H1 (cell line): ENCODE measurements around the gene WDR43. TPM values are rescaled to one million over a fixed set of nuclear protein-coding genes. Genes with fewer than 3 reads are reported as not detected.

Experiments
- CTCF ChIA-PET: fragments of 300-600 bp; sonication (Branson Sonifier 250); formaldehyde crosslinking; loops from one replicate; lab custom pipeline; 2021; ENCODE audit not compliant: partially characterized antibody; lab: Charles Lee
- POLR2A ChIA-PET: fragments of 300-600 bp; sonication (Branson Sonifier 250); formaldehyde crosslinking; loops from one replicate; lab custom pipeline; 2021; ENCODE audit warnings: inconsistent platforms; ENCODE audit not compliant: partially characterized antibody; lab: Charles Lee
- DNase-seq, 2 experiments: peaks; one replicate each; pipeline versions ENCODE4 v3.0.0 to v3.0.0-alpha.2; 2010 to 2022; ENCODE audit warnings: low spot score in 2 of 2, low read depth in 1 of 2, mixed read lengths in 1 of 2
- FAIRE-seq: peaks from 2 replicates; lab custom pipeline; 2011; peaks lifted over from hg19 to GRCh38; lab: Jason Lieb, UNC
- H2AFZ ChIP-seq: 2 replicates; pipeline ENCODE4 v1.8.1; 2012; ENCODE audit warnings: low read length, inconsistent platforms
- H2AK5ac ChIP-seq: 2 replicates; pipeline ENCODE4 v1.6.1; 2013; ENCODE audit warnings: low read depth, low read length
- H2BK120ac ChIP-seq: replicated peaks from 2 replicates; pipeline ENCODE3; 2013; ENCODE audit warnings: low read depth, low read length, inconsistent platforms
- H2BK12ac ChIP-seq: 2 replicates; pipeline ENCODE4 v1.6.1; 2013; ENCODE audit warnings: low read depth, low read length
- H2BK15ac ChIP-seq: 2 replicates; pipeline ENCODE4 v1.6.1; 2013; ENCODE audit warnings: low read length
- H2BK20ac ChIP-seq: 2 replicates; pipeline ENCODE4 v1.6.1; 2013; ENCODE audit warnings: low read length
- H2BK5ac ChIP-seq: 2 replicates; pipeline ENCODE4 v1.6.1; 2013; ENCODE audit warnings: low read depth, low read length
- H3K14ac ChIP-seq: 2 replicates; pipeline ENCODE4 v1.6.1; 2013; ENCODE audit warnings: inconsistent platforms; ENCODE audit not compliant: insufficient read length
- H3K18ac ChIP-seq: 2 replicates; pipeline ENCODE4 v1.6.1; 2013; ENCODE audit warnings: low read length; ENCODE audit errors: extremely low read depth
- H3K23ac ChIP-seq: 2 replicates; pipeline ENCODE4 v1.6.1; 2013; ENCODE audit warnings: inconsistent platforms; ENCODE audit not compliant: insufficient read length
- H3K23me2 ChIP-seq: 2 replicates; pipeline ENCODE4 v1.6.1; 2013; ENCODE audit warnings: low read depth, low read length
- H3K27ac ChIP-seq: 2 replicates; pipeline ENCODE4 v1.6.1; 2011; ENCODE audit warnings: low read depth, low read length, inconsistent platforms
- H3K27me3 ChIP-seq, 4 experiments: replicated peaks in 1 of 4; 1 replicate in 1 of 4; 2 replicates in 3 of 4; pipeline versions ENCODE4 v1.6.1 to v1.8.1; 2011 to 2013; ENCODE audit warnings: low read length in 3 of 4, mild to moderate bottlenecking in 3 of 4, inconsistent platforms in 2 of 4, mixed read lengths in 2 of 4, moderate library complexity in 1 of 4; ENCODE audit not compliant: control insufficient read depth in 3 of 4, insufficient read depth in 3 of 4; ENCODE audit errors: extremely low read depth in 1 of 4
- H3K36me3 ChIP-seq, 4 experiments: 2 replicates each; pipeline versions ENCODE4 v1.6.1 to v1.8.1; 2011 to 2013; ENCODE audit warnings: mild to moderate bottlenecking in 4 of 4, low read length in 3 of 4, moderate library complexity in 2 of 4, control low read depth in 1 of 4, inconsistent platforms in 1 of 4; ENCODE audit not compliant: insufficient read depth in 4 of 4, control insufficient read depth in 2 of 4
- H3K4ac ChIP-seq: replicated peaks from 2 replicates; pipeline ENCODE3; 2013; ENCODE audit warnings: low read length, low read depth, mixed read lengths, inconsistent platforms; ENCODE audit not compliant: insufficient read length
- H3K4me1 ChIP-seq, 4 experiments: replicated peaks in 1 of 4; 1 replicate in 1 of 4; 2 replicates in 3 of 4; pipeline versions ENCODE4 v1.6.1 to v1.8.1; 2011 to 2013; ENCODE audit warnings: low read length in 3 of 4, inconsistent platforms in 2 of 4, mixed read lengths in 1 of 4; ENCODE audit not compliant: insufficient read depth in 4 of 4, control insufficient read depth in 3 of 4
- H3K4me2 ChIP-seq, 2 experiments: 2 replicates each; pipeline versions ENCODE4 v1.6.1 to v1.8.1; 2011 to 2013; ENCODE audit warnings: low read depth in 2 of 2, low read length in 2 of 2, control low read depth in 1 of 2, inconsistent platforms in 1 of 2, mild to moderate bottlenecking in 1 of 2; ENCODE audit not compliant: insufficient read depth in 1 of 2
- H3K4me3 ChIP-seq, 4 experiments: fragments of 200-600, 300-600 bp in 1 of 4; sonication (generic), shearing (Covaris generic), sonication (Bioruptor Twin) in 1 of 4; 2 replicates each; pipeline versions ENCODE4 v1.5.1 to v1.8.1; 2011 to 2016; ENCODE audit warnings: low read length in 4 of 4, low read depth in 3 of 4, control low read depth in 2 of 4, inconsistent platforms in 2 of 4, mild to moderate bottlenecking in 2 of 4, mixed read lengths in 1 of 4, moderate library complexity in 1 of 4; ENCODE audit not compliant: insufficient read depth in 2 of 4; ENCODE audit errors: extremely low read depth in 1 of 4
- H3K56ac ChIP-seq: replicated peaks from 2 replicates; pipeline ENCODE3; 2013; ENCODE audit warnings: low read depth, mild to moderate bottlenecking, mixed read lengths, low read length, inconsistent platforms; ENCODE audit not compliant: insufficient read length
- H3K79me1 ChIP-seq: 2 replicates; pipeline ENCODE4 v1.6.1; 2013; ENCODE audit warnings: low read depth, low read length, control low read depth
- H3K79me2 ChIP-seq, 2 experiments: 2 replicates each; pipeline versions ENCODE4 v1.6.1 to v1.8.1; 2012 to 2013; ENCODE audit warnings: low read length in 2 of 2, mild to moderate bottlenecking in 2 of 2, inconsistent platforms in 1 of 2; ENCODE audit not compliant: insufficient read depth in 2 of 2, control insufficient read depth in 1 of 2
- H3K9ac ChIP-seq, 4 experiments: replicated peaks in 1 of 4; 1 replicate in 1 of 4; 2 replicates in 3 of 4; pipeline versions ENCODE4 v1.6.1 to v1.8.1; 2011 to 2013; ENCODE audit warnings: low read depth in 3 of 4, low read length in 3 of 4, control low read depth in 2 of 4, mild to moderate bottlenecking in 2 of 4, moderate library complexity in 2 of 4, inconsistent platforms in 1 of 4; ENCODE audit errors: extremely low read depth in 1 of 4
- H3K9me3 ChIP-seq, 2 experiments: 2 replicates each; pipeline versions ENCODE4 v1.6.1 to v1.8.1; 2012 to 2013; ENCODE audit warnings: mild to moderate bottlenecking in 2 of 2, moderate library complexity in 2 of 2, control low read depth in 1 of 2, inconsistent platforms in 1 of 2, low read depth in 1 of 2, low read length in 1 of 2, mixed read lengths in 1 of 2; ENCODE audit not compliant: insufficient read depth in 2 of 2
- H4K20me1 ChIP-seq, 2 experiments: replicated peaks in 1 of 2; 2 replicates each; pipeline versions ENCODE3 to v1.8.1; 2011 to 2013; ENCODE audit warnings: inconsistent platforms in 2 of 2, low read length in 2 of 2, mild to moderate bottlenecking in 1 of 2; ENCODE audit not compliant: insufficient read depth in 2 of 2, control insufficient read depth in 1 of 2
- H4K5ac ChIP-seq: 2 replicates; pipeline ENCODE4 v1.6.1; 2013; ENCODE audit warnings: low read length, low read depth, mixed read lengths, inconsistent platforms; ENCODE audit not compliant: insufficient read length
- H4K8ac ChIP-seq: 2 replicates; pipeline ENCODE4 v1.8.0; 2013; ENCODE audit warnings: mild to moderate bottlenecking, moderate library complexity, low read length, inconsistent platforms; ENCODE audit not compliant: insufficient read depth; ENCODE audit errors: extremely low read depth
- H4K91ac ChIP-seq: replicated peaks from 2 replicates; pipeline ENCODE3; 2013; ENCODE audit warnings: low read length, mixed read lengths, inconsistent platforms; ENCODE audit not compliant: insufficient read length
- EZH2 ChIP-seq: fragments of 200-600 bp; sonication (generic); IDR thresholded peaks from 2 replicates; pipeline ENCODE4 v1.7.1; 2012; ENCODE audit warnings: low read depth, mild to moderate bottlenecking, moderate library complexity, low read length, inconsistent platforms; ENCODE audit not compliant: severe bottlenecking
- POU5F1 ChIP-seq: IDR thresholded peaks from 2 replicates; pipeline ENCODE4 v1.6.1; 2011; ENCODE audit warnings: low read depth, mild to moderate bottlenecking, low read length, moderate library complexity
- TBP ChIP-seq: IDR thresholded peaks from 2 replicates; pipeline ENCODE4 v1.6.1; 2011; ENCODE audit warnings: low read depth, low read length, improper control_type of control experiment
- TEAD4 ChIP-seq: IDR thresholded peaks from 2 replicates; pipeline ENCODE4 v1.6.1; 2012; ENCODE audit warnings: low read depth, low read length, inconsistent platforms, mixed read lengths
- WGBS, 2 experiments: shearing (Covaris generic) in 1 of 2; methylation state at CpG; one replicate each; pipeline versions ENCODE4 v1.1.6 to v1.1.7; 2013 to 2015; ENCODE audit warnings: low lambda C conversion rate in 2 of 2, mixed read lengths in 2 of 2, inconsistent platforms in 1 of 2, low coverage in 1 of 2, missing lambda C conversion rate in 1 of 2; ENCODE audit not compliant: insufficient replicate concordance in 2 of 2, insufficient coverage in 1 of 2, insufficient read length in 1 of 2; ENCODE audit errors: extremely low coverage in 1 of 2, missing lambda C conversion rate in 1 of 2; 5-methylcytosine and 5-hydroxymethylcytosine counted together
- polyA plus RNA-seq, 7 experiments: library from polyadenylated mRNA; depleted of rRNA in 3 of 7; stranded (reverse) in 5 of 7; unstranded in 2 of 7; fragments of >200 nt in 5 of 7; fragments of 200-250 nt in 2 of 7; gene quantifications; 1 replicate in 5 of 7; 2 replicates in 1 of 7; 4 replicates in 1 of 7; pipeline versions ENCODE4 v1.2.1 to v1.2.3, GENCODE V29; 2011 to 2013; ENCODE audit warnings: missing spikeins in 2 of 7, mixed read lengths in 2 of 7
- total RNA-seq: library from RNA; stranded (reverse); fragmentation: NEBNext Ultra II Directional; extraction: Animal tissue kit (Norgen Biotek cat#: 25700); gene quantifications from 2 replicates; pipeline ENCODE4 v1.2.1, GENCODE V29; 2021
- TF ChIP-seq, protein P1 (sequence below): IDR thresholded peaks from 2 replicates; pipeline ENCODE4 v1.6.1; 2012; ENCODE audit warnings: inconsistent platforms
- TF ChIP-seq, protein P2 (sequence below): IDR thresholded peaks from 2 replicates; pipeline ENCODE4 v1.6.1; 2012; ENCODE audit warnings: inconsistent platforms

Gene WDR43
- total and polyA plus RNA-seq, 2 of the 8 experiments (the other 6 are each of a cell fraction or from before 2014, with no cell fraction given): 57.8 to 142 TPM

DNA sequence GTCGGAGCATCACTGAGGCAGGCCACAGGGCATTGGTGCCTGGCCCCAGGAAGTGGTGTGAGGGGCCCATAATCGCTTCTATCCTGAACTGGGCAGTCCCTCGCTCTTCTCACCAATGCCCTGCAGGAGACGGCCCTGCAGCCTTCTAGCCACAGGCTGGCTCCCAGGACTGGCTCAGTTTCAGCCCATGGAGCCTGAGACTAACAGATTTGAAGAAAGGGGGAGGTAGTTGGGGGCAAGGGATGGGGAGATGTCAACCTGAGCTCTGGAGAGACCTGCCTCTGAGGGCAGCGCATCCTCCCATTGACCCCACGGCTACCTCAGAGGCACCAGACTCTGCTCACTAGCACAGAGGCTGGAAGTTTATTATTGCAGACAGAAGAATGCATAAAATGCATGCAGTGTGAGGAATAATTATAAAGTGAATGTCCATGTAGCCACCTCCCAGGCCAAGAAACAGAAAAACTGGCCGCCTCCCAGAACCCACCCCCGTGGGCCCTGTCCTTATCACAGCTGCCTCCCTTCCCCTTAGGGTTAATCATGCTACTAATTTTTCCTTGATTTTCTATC lies 88.0 kb downstream of the WDR43 start:
- Histone ChIP-seq H3K4me1 (peaks cover 0 to 2% (median 0%) of the 10 kb centered on the region in 4 experiments; a peak in 2 of 7 replicates), H3K23ac (no peak overlapping the region), H3K4me3 (no peak overlapping the region), H3K4ac (no peak overlapping the region), H2BK120ac (no peak overlapping the region), H3K9me3 (no peaks in the 10 kb centered on the region), H2BK15ac (no peak overlapping the region), H4K5ac (no peak overlapping the region), H3K27me3 (no peaks in the 10 kb centered on the region), H2AFZ (no peak overlapping the region), H3K14ac (no peak overlapping the region), H2AK5ac (no peak overlapping the region), H3K9ac (no peak overlapping the region), H3K56ac (no peak overlapping the region), H2BK5ac (no peak overlapping the region), H3K4me2 (no peak overlapping the region), H4K20me1 (no peaks in the 10 kb centered on the region), H3K79me2 (no peaks in the 10 kb centered on the region), H4K91ac (no peak overlapping the region), H3K23me2 (no peaks in the 10 kb centered on the region), H2BK12ac (no peak overlapping the region), H3K79me1 (no peaks in the 10 kb centered on the region), H3K27ac (no peak overlapping the region), H4K8ac (no peak overlapping the region), H2BK20ac (no peak overlapping the region), H3K36me3 (no peaks in the 10 kb centered on the region), H3K18ac (no peak overlapping the region)
- FAIRE-seq: no peak
- TF ChIP-seq TBP (no peak), POU5F1 (no peak), TEAD4 (no peak), EZH2 (no peak)
- TF ChIP-seq, protein P1, sequence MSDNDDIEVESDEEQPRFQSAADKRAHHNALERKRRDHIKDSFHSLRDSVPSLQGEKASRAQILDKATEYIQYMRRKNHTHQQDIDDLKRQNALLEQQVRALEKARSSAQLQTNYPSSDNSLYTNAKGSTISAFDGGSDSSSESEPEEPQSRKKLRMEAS: no peak
- TF ChIP-seq, protein P2, sequence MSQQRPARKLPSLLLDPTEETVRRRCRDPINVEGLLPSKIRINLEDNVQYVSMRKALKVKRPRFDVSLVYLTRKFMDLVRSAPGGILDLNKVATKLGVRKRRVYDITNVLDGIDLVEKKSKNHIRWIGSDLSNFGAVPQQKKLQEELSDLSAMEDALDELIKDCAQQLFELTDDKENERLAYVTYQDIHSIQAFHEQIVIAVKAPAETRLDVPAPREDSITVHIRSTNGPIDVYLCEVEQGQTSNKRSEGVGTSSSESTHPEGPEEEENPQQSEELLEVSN: no peak
- CTCF ChIA-PET: no interaction called here
- POLR2A ChIA-PET: no interaction called here
- DNase-seq: no peak
- 93% methylated on average over 6 of the region's 8 CpGs; no CpG with 5 or more reads in 1 of the 2 experiments for WGBS, 2 experiments
